ENCODE measurements around the gene PIK3AP1.
"Not testable (repeated sequence)": the region's sequence is repeated elsewhere in the genome, so short reads cannot be mapped to it uniquely, and the experiment has no call there.

Gene PIK3AP1

GRCh38 chr10:96585736-96586418 lies 134.4 kb downstream of the PIK3AP1 start:
- ATAC-seq (replicated peaks; ENCODE audit: extremely low read depth, poor library complexity, severe bottlenecking) (peak; percentile 34), DNase-seq (ENCODE audit: low spot score in 2 of 2) (peak in 1 of 2 donors; percentile 32)
- no peaks in the 10 kb centered on the region for H3K9me3 Mint-ChIP-seq
- H3K27me3 Mint-ChIP-seq: no peaks in the 10 kb centered on the region
- peak overlapping the region; percentile 90 for H3K27ac Mint-ChIP-seq (ENCODE audit: low read depth)
- H3K36me3 Mint-ChIP-seq (ENCODE audit: insufficient read depth): peaks cover 17% of the 10 kb centered on the region
- no peak overlapping the region for H3K4me3 Mint-ChIP-seq
- H3K4me1 Mint-ChIP-seq: peaks cover 40% of the 10 kb centered on the region

DNA sequence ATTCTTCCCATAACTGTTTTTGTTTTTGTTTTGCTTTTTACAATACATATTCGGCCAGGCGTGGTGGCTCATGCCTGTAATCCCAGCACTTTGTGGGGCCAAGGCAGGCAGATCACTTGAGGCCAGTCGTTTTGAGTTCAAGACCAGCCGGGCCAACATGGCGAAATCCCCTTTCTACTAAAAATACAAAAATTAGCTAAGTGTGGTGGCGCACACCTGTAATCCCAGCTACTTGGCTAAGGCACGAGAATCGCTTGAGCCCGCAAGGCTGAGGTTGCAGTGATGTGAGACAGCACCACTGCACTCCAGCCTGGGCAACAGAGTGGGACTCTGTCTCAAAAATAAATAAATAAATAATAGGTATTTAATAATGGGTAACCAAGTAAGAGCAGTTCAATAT lies 135.8 kb downstream of the PIK3AP1 start:
- ATAC-seq (replicated peaks; ENCODE audit: extremely low read depth, poor library complexity, severe bottlenecking) (no peak), DNase-seq (ENCODE audit: low spot score in 2 of 2) (no peak)
- peak overlapping the region; percentile 20 for H3K4me3 Mint-ChIP-seq
- no peaks in the 10 kb centered on the region for H3K27me3 Mint-ChIP-seq
- peaks cover 17% of the 10 kb centered on the region for H3K36me3 Mint-ChIP-seq (ENCODE audit: insufficient read depth)
- peak overlapping the region; percentile 32 for H3K27ac Mint-ChIP-seq (ENCODE audit: low read depth)
- H3K4me1 Mint-ChIP-seq: peaks cover 52% of the 10 kb centered on the region
- no peaks in the 10 kb centered on the region for H3K9me3 Mint-ChIP-seq

DNA sequence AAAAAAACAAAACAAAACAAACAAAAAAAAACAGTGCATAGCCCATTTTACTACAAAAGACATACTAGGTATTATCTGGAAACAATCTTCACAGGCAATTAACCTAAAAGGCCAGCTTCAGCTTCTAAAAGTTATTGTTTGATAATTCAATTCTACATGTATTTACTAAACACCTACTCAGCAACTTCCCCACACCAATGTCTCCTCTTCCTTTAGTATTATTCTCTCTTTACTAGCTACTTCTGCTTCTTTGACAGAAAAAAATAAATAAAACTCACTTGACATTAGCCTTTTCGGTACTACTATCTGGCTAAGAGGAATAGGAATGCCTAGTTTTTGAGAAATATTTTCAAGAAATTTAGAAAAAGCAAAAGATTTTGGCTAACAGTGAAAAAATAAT lies 136.3 kb downstream of the PIK3AP1 start:
- peak overlapping the region; percentile 20 for H3K4me3 Mint-ChIP-seq
- H3K27ac Mint-ChIP-seq (ENCODE audit: low read depth): peak overlapping the region; percentile 32
- H3K4me1 Mint-ChIP-seq: peaks cover 52% of the 10 kb centered on the region

GRCh38 chr10:96579133-96579532 lies 141.2 kb downstream of the PIK3AP1 start:
- H3K9me3 Mint-ChIP-seq: no peaks in the 10 kb centered on the region
- H3K27ac Mint-ChIP-seq (ENCODE audit: low read depth): no peak overlapping the region
- no peaks in the 10 kb centered on the region for H3K27me3 Mint-ChIP-seq
- DNase-seq (ENCODE audit: low spot score in 2 of 2): no peak
- ATAC-seq (replicated peaks; ENCODE audit: extremely low read depth, poor library complexity, severe bottlenecking): no peak
- no peak overlapping the region for H3K4me3 Mint-ChIP-seq
- H3K4me1 Mint-ChIP-seq: peaks cover 75% of the 10 kb centered on the region
- H3K36me3 Mint-ChIP-seq (ENCODE audit: insufficient read depth): peaks cover 12% of the 10 kb centered on the region

More for the DNA sequence above, 136.3 kb downstream of the PIK3AP1 start:
- Mint-ChIP-seq H3K36me3 (ENCODE audit: insufficient read depth) (peaks cover 17% of the 10 kb centered on the region), H3K27me3 (no peaks in the 10 kb centered on the region), H3K9me3 (no peaks in the 10 kb centered on the region)
- DNase-seq (ENCODE audit: low spot score in 2 of 2): no peak
- ATAC-seq (replicated peaks; ENCODE audit: extremely low read depth, poor library complexity, severe bottlenecking): no peak

- no peak overlapping the region for H3K27ac Mint-ChIP-seq (ENCODE audit: low read depth)
- no peaks in the 10 kb centered on the region for H3K27me3 Mint-ChIP-seq
- no peaks in the 10 kb centered on the region for H3K9me3 Mint-ChIP-seq
- no peak for ATAC-seq (replicated peaks; ENCODE audit: extremely low read depth, poor library complexity, severe bottlenecking)
- DNase-seq (ENCODE audit: low spot score in 2 of 2): no peak
- H3K36me3 Mint-ChIP-seq (ENCODE audit: insufficient read depth): peaks cover 12% of the 10 kb centered on the region
- H3K4me3 Mint-ChIP-seq: no peak overlapping the region
- H3K4me1 Mint-ChIP-seq: peaks cover 75% of the 10 kb centered on the region
These were observed 141.7 kb downstream of the PIK3AP1 start for GRCh38 chr10:96578633-96579032.

GRCh38 chr10:96578022-96578421 lies 142.3 kb downstream of the PIK3AP1 start:
- DNase-seq (ENCODE audit: low spot score in 2 of 2) (no peak), ATAC-seq (replicated peaks; ENCODE audit: extremely low read depth, poor library complexity, severe bottlenecking) (no peak)
- peaks cover 15% of the 10 kb centered on the region for H3K36me3 Mint-ChIP-seq (ENCODE audit: insufficient read depth)
- H3K4me3 Mint-ChIP-seq: no peak overlapping the region
- no peak overlapping the region for H3K27ac Mint-ChIP-seq (ENCODE audit: low read depth)
- no peaks in the 10 kb centered on the region for H3K27me3 Mint-ChIP-seq
- no peaks in the 10 kb centered on the region for H3K9me3 Mint-ChIP-seq
- peaks cover 75% of the 10 kb centered on the region for H3K4me1 Mint-ChIP-seq

DNA sequence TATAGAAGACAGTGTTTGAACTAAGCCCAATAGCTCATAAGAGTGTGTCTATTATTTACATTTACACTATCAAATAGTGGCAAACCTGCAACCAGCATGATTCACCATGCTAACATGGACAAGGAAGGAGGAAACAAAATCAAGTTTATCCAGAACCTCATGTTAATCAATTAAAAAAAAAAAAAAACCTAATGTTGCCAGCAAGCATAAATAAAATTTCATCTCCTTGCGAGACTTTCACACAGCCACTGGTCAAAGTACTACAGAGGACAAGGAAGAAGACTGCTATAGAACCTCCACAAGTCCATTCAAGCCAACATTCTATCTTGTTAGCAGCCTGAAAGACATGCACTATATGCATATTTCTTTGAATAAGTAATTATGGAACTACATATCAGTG lies 143.2 kb downstream of the PIK3AP1 start:
- H3K27ac Mint-ChIP-seq (ENCODE audit: low read depth): no peak overlapping the region
- H3K9me3 Mint-ChIP-seq: no peaks in the 10 kb centered on the region
- no peak overlapping the region for H3K4me3 Mint-ChIP-seq
- no peaks in the 10 kb centered on the region for H3K27me3 Mint-ChIP-seq
- peaks cover 18% of the 10 kb centered on the region for H3K36me3 Mint-ChIP-seq (ENCODE audit: insufficient read depth)
- DNase-seq (ENCODE audit: low spot score in 2 of 2) (no peak), ATAC-seq (replicated peaks; ENCODE audit: extremely low read depth, poor library complexity, severe bottlenecking) (no peak)
- H3K4me1 Mint-ChIP-seq: peaks cover 76% of the 10 kb centered on the region

DNA sequence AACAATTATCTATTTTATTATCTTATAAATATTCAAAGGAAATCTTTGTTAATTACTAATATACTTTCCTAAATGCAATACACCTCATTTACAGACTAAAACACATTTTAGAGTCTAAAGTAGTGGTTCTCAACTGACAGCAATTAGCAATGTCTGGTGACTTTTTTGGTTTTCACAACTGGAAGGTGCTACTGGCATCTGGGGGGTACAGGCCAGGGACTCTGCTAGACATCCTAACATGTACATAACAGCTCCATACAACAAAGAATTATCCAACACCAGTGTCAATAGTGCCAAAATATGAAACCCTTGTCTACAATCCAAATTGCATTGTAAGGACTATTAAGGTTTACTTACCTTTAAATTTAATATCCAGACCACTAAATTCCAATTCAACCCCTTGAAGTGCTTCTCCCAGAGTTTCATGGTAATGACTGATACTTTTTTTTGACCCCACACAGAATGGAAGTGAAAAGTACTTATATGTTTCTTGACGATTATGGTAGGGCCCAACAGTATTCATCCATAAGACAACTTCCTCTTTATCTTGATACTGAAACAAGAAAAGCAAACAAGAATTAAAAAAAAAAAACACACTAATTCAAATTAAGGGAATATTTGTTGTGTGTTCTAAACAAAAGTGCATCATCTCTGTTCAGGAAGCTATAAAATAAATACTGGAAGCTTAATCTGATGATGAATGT lies 143.9 kb downstream of the PIK3AP1 start:
- Mint-ChIP-seq H3K36me3 (ENCODE audit: insufficient read depth) (peaks cover 18% of the 10 kb centered on the region), H3K27ac (ENCODE audit: low read depth) (no peak overlapping the region)

GRCh38 chr10:96574564-96574963 lies 145.8 kb downstream of the PIK3AP1 start:
- DNase-seq (ENCODE audit: low spot score in 2 of 2); H3K27me3 Mint-ChIP-seq; H3K4me3 Mint-ChIP-seq; ATAC-seq (replicated peaks; ENCODE audit: extremely low read depth, poor library complexity, severe bottlenecking); H3K9me3 Mint-ChIP-seq: not testable (repeated sequence)
- H3K4me1 Mint-ChIP-seq: peaks cover 73% of the 10 kb centered on the region
- H3K27ac Mint-ChIP-seq (ENCODE audit: low read depth): peak overlapping the region; percentile 27
- peaks cover 20% of the 10 kb centered on the region for H3K36me3 Mint-ChIP-seq (ENCODE audit: insufficient read depth)

More for the DNA sequence above, 143.9 kb downstream of the PIK3AP1 start:
- no peaks in the 10 kb centered on the region for H3K9me3 Mint-ChIP-seq
- ATAC-seq (replicated peaks; ENCODE audit: extremely low read depth, poor library complexity, severe bottlenecking): no peak
- peaks cover 76% of the 10 kb centered on the region for H3K4me1 Mint-ChIP-seq
- DNase-seq (ENCODE audit: low spot score in 2 of 2): no peak
- H3K27me3 Mint-ChIP-seq: no peaks in the 10 kb centered on the region
- no peak overlapping the region for H3K4me3 Mint-ChIP-seq

GRCh38 chr10:96573036-96573435 lies 147.3 kb downstream of the PIK3AP1 start:
- H3K27me3 Mint-ChIP-seq: no peaks in the 10 kb centered on the region
- H3K4me3 Mint-ChIP-seq: no peak overlapping the region
- no peaks in the 10 kb centered on the region for H3K9me3 Mint-ChIP-seq
- ATAC-seq (replicated peaks; ENCODE audit: extremely low read depth, poor library complexity, severe bottlenecking): no peak
- H3K4me1 Mint-ChIP-seq: peaks cover 77% of the 10 kb centered on the region
- DNase-seq (ENCODE audit: low spot score in 2 of 2): no peak
- peaks cover 18% of the 10 kb centered on the region for H3K36me3 Mint-ChIP-seq (ENCODE audit: insufficient read depth)
- no peak overlapping the region for H3K27ac Mint-ChIP-seq (ENCODE audit: low read depth)

GRCh38 chr10:96570983-96571964 lies 149.0 kb downstream of the PIK3AP1 start:
- DNase-seq (ENCODE audit: low spot score in 2 of 2) (no peak), ATAC-seq (replicated peaks; ENCODE audit: extremely low read depth, poor library complexity, severe bottlenecking) (no peak)
- peaks cover 24% of the 10 kb centered on the region for H3K36me3 Mint-ChIP-seq (ENCODE audit: insufficient read depth)
- peaks cover 77% of the 10 kb centered on the region for H3K4me1 Mint-ChIP-seq
- H3K9me3 Mint-ChIP-seq: no peaks in the 10 kb centered on the region
- H3K4me3 Mint-ChIP-seq: peak overlapping the region; percentile 13
- no peaks in the 10 kb centered on the region for H3K27me3 Mint-ChIP-seq
- no peak overlapping the region for H3K27ac Mint-ChIP-seq (ENCODE audit: low read depth)

DNA sequence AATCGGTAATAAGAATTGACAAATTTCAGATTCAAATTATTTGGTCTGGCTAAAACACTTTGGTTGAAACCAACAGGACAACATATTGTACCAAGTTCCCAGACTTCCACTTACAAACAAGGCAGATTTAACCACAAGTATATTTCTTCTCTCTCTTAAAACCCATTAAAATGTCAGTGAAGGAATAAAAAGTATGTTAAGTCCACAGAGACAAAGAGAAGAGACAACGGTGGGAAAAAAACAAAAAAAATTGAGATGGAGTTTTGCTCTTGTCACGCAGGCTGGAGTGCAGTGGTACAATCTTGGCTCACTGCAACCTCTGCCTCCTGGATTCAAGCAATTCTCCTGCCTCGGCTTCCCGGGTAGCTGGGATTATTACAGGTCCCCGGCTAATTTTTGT lies 149.8 kb downstream of the PIK3AP1 start:
- Mint-ChIP-seq H3K27ac (ENCODE audit: low read depth) (no peak overlapping the region), H3K9me3 (no peaks in the 10 kb centered on the region), H3K27me3 (no peaks in the 10 kb centered on the region), H3K4me1 (peaks cover 82% of the 10 kb centered on the region), H3K4me3 (peak overlapping the region; percentile 13), H3K36me3 (ENCODE audit: insufficient read depth) (peaks cover 24% of the 10 kb centered on the region)
- ATAC-seq (replicated peaks; ENCODE audit: extremely low read depth, poor library complexity, severe bottlenecking) (no peak), DNase-seq (ENCODE audit: low spot score in 2 of 2) (no peak)
